ENCODE measurements around the gene TNFSF13.

Gene TNFSF13

DNA sequence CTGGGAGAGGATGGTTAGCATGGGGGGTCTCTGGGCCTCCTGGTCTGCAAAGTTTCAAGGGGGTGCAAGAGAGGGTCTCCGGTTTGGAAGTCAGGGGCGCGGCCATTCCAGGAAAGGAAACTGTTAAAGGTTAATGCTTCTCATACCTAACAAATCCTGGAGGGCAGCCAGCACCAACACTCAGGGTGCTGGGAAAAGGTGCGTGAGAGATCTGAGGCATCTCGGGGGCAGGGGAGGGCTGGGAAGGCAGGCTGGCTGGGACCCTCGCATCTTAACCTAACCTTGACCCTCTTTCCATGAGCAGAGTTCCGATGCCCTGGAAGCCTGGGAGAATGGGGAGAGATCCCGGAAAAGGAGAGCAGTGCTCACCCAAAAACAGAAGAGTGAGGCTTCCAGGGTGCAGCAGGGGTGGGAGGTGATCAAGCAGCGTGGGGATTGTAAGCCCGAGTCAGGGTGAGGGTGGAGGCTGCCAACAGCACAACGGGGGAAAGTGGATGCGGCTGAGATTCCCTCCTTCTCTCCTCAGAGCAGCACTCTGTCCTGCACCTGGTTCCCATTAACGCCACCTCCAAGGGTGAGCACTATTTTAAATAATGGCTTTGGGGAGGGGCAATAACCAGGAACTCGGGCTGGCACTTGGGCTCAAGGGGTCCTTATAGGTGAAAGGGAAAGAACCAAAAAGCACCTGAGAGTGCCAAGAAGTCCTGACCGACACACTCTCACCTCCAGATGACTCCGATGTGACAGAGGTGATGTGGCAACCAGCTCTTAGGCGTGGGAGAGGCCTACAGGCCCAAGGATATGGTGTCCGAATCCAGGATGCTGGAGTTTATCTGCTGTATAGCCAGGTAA, 996 bp downstream of the TNFSF13 start:
- Histone ChIP-seq H3K4me1 (ENCODE audit: insufficient read depth, poor library complexity, severe bottlenecking) (peaks cover 17% of the 10 kb centered on the region), H3K27ac (ENCODE audit: poor library complexity, severe bottlenecking) (peak overlapping the region; percentile 76), H3K27me3 (ENCODE audit: insufficient read depth, poor library complexity, severe bottlenecking) (no peaks in the 10 kb centered on the region), H3K4me3 (ENCODE audit: severe bottlenecking) (no peak overlapping the region), H3K36me3 (ENCODE audit: low read depth) (peaks cover 9% of the 10 kb centered on the region), H3K9me3 (ENCODE audit: severe bottlenecking) (no peaks in the 10 kb centered on the region)
- no peak for DNase-seq (ENCODE audit: low spot score)
- TF ChIP-seq, protein P1, sequence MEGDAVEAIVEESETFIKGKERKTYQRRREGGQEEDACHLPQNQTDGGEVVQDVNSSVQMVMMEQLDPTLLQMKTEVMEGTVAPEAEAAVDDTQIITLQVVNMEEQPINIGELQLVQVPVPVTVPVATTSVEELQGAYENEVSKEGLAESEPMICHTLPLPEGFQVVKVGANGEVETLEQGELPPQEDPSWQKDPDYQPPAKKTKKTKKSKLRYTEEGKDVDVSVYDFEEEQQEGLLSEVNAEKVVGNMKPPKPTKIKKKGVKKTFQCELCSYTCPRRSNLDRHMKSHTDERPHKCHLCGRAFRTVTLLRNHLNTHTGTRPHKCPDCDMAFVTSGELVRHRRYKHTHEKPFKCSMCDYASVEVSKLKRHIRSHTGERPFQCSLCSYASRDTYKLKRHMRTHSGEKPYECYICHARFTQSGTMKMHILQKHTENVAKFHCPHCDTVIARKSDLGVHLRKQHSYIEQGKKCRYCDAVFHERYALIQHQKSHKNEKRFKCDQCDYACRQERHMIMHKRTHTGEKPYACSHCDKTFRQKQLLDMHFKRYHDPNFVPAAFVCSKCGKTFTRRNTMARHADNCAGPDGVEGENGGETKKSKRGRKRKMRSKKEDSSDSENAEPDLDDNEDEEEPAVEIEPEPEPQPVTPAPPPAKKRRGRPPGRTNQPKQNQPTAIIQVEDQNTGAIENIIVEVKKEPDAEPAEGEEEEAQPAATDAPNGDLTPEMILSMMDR (IDR thresholded peaks at IDR 0.05; ENCODE audit: poor library complexity, severe bottlenecking) = no peak
- ATAC-seq (ENCODE audit: low read depth) = no peak

DNA sequence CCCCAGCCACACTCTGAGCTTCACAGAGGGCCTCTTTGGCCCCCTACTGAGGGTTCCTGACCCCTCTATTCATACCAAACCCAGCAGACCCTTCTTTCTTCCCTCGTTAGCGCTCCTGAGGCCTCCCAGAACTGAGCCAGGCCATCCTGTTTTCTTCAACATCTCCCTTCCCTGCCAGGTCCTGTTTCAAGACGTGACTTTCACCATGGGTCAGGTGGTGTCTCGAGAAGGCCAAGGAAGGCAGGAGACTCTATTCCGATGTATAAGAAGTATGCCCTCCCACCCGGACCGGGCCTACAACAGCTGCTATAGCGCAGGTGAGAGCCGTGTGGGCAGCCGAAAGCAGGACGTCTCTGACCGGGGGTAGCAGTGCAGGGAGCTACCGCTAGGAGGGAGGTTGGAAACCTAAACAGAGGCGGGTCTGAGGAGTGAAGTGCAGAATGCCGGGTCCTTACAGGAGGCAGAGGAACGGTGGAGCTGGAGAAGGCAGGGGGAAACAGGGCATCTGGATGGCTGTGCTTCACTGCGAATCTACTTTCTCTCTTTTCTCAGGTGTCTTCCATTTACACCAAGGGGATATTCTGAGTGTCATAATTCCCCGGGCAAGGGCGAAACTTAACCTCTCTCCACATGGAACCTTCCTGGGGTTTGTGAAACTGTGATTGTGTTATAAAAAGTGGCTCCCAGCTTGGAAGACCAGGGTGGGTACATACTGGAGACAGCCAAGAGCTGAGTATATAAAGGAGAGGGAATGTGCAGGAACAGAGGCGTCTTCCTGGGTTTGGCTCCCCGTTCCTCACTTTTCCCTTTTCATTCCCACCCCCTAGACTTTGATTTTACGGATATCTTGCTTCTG, 1.9 kb downstream of the TNFSF13 start:
- peak; percentile 52 for ATAC-seq (ENCODE audit: low read depth)
- no peaks in the 10 kb centered on the region for H3K27me3 ChIP-seq (ENCODE audit: insufficient read depth, poor library complexity, severe bottlenecking)
- H3K4me3 ChIP-seq (ENCODE audit: severe bottlenecking) = peak overlapping the region; percentile 58
- no peak for DNase-seq (ENCODE audit: low spot score)
- no peaks in the 10 kb centered on the region for H3K9me3 ChIP-seq (ENCODE audit: severe bottlenecking)
- peaks cover 17% of the 10 kb centered on the region for H3K4me1 ChIP-seq (ENCODE audit: insufficient read depth, poor library complexity, severe bottlenecking)
- TF ChIP-seq, protein P1 (IDR thresholded peaks at IDR 0.05; ENCODE audit: poor library complexity, severe bottlenecking) = no peak
- H3K27ac ChIP-seq (ENCODE audit: poor library complexity, severe bottlenecking) = peak overlapping the region; percentile 76
- H3K36me3 ChIP-seq (ENCODE audit: low read depth) = peaks cover 17% of the 10 kb centered on the region

DNA sequence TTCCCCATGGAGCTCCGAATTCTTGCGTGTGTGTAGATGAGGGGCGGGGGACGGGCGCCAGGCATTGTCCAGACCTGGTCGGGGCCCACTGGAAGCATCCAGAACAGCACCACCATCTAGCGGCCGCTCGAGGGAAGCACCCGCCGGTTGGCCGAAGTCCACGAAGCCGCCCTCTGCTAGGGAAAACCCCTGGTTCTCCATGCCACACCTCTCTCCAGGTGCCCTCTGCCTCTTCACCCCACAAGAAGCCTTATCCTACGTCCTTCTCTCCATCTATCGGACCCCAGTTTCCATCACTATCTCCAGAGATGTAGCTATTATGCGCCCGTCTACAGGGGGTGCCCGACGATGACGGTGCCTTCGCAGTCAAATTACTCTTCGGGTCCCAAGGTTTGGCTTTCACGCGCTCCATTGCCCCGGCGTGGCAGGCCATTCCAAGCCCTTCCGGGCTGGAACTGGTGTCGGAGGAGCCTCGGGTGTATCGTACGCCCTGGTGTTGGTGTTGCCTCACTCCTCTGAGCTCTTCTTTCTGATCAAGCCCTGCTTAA, 2.6 kb downstream of the TNFSF13 start:
- DNase-seq (ENCODE audit: low spot score) = peak; percentile 90
- peaks cover 17% of the 10 kb centered on the region for H3K4me1 ChIP-seq (ENCODE audit: insufficient read depth, poor library complexity, severe bottlenecking)
- H3K4me3 ChIP-seq (ENCODE audit: severe bottlenecking) = peak overlapping the region; percentile 58
- TF ChIP-seq, protein P1 (IDR thresholded peaks at IDR 0.05; ENCODE audit: poor library complexity, severe bottlenecking) = peak; percentile 93
- ATAC-seq (ENCODE audit: low read depth) = peak; percentile 70
- peak overlapping the region; percentile 76 for H3K27ac ChIP-seq (ENCODE audit: poor library complexity, severe bottlenecking)
- H3K36me3 ChIP-seq (ENCODE audit: low read depth) = peaks cover 23% of the 10 kb centered on the region
- H3K27me3 ChIP-seq (ENCODE audit: insufficient read depth, poor library complexity, severe bottlenecking) = no peaks in the 10 kb centered on the region
- H3K9me3 ChIP-seq (ENCODE audit: severe bottlenecking) = no peaks in the 10 kb centered on the region

DNA sequence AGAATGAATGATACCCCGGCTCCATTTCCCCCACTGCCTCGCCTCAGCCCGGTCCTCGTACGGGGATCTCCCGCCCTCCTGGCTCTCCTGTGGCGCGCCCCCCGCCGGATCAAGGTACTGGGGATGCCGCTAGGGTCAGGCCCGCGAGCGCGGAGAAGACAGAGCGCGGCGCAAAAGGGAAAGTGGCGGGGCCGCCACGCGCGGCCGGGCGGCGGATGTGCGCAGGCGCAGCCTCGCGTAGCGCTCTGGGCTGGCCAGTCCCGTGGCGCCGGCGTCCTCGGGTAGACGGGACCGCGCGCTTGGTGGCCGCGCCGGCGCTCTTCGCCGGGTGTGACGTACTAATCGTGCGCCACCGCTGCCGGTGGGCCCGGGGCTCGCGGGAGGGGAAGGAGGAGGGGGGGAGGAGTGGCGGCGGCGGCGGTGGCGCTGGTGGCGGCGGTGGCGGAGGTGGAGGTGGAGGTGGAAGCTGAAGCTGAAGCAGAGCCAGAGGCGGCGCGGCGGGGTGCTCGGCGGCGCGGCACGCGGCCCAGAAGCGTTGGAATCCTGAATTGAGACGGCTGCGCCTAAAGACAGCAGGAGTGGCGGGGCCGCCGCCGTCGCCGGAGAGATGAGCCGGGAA, 3.1 kb downstream of the TNFSF13 start, which contains the start of gene SENP3:
Gene SENP3, plus strand, starts transcription at position 331 of the 619 bp plus-strand sequence. CDS start 1,158 bp downstream, outside the sequence.
- DNase-seq (ENCODE audit: low spot score) (peak; percentile 92), ATAC-seq (ENCODE audit: low read depth) (peak; percentile 67)
- H3K4me3 ChIP-seq (ENCODE audit: severe bottlenecking) = peak within 1 kb of the TSS; percentile 58
- no peaks in the 10 kb centered on the region for H3K9me3 ChIP-seq (ENCODE audit: severe bottlenecking)
- H3K4me1 ChIP-seq (ENCODE audit: insufficient read depth, poor library complexity, severe bottlenecking) = peaks cover 17% of the 10 kb centered on the region
- TF ChIP-seq, protein P1 (IDR thresholded peaks at IDR 0.05; ENCODE audit: poor library complexity, severe bottlenecking) = no peak
- no peaks in the 10 kb centered on the region for H3K27me3 ChIP-seq (ENCODE audit: insufficient read depth, poor library complexity, severe bottlenecking)
- H3K27ac ChIP-seq (ENCODE audit: poor library complexity, severe bottlenecking) = peak within 1 kb of the TSS; percentile 76
- peaks cover 28% of the 10 kb centered on the region for H3K36me3 ChIP-seq (ENCODE audit: low read depth)
